Mesendoderm (in vitro differentiated cells): ENCODE measurements around the gene RECQL5.
A peak's percentile ranks its signal among the peaks of the same experiment; 100 is the strongest.

Source experiments
- DNase-seq: peaks from one replicate; pipeline ENCODE4 v3.0.0; 2013
- H2AK5ac ChIP-seq: 2 replicates; pipeline ENCODE4 v1.6.1; 2013; ENCODE audit warnings: low read length, inconsistent platforms
- H2BK120ac ChIP-seq: 2 replicates; pipeline ENCODE4 v1.6.1; 2013; ENCODE audit warnings: low read depth, mild to moderate bottlenecking, low read length, moderate library complexity, mixed read lengths
- H2BK15ac ChIP-seq: replicated peaks from 2 replicates; pipeline ENCODE4 v1.6.1; 2013; ENCODE audit warnings: low read depth, mild to moderate bottlenecking, moderate library complexity
- H2BK5ac ChIP-seq: 2 replicates; pipeline ENCODE4 v1.6.1; 2013; ENCODE audit warnings: low read length, inconsistent platforms
- H3K18ac ChIP-seq: 2 replicates; pipeline ENCODE4 v1.6.1; 2013; ENCODE audit warnings: mild to moderate bottlenecking, low read length, mixed read lengths
- H3K23ac ChIP-seq: one replicate; pipeline ENCODE4 v1.6.1; 2013; ENCODE audit warnings: low read length
- H3K27ac ChIP-seq: 2 replicates; pipeline ENCODE4 v1.5.1; 2013; ENCODE audit warnings: low read depth, mild to moderate bottlenecking, inconsistent platforms, low read length, moderate library complexity
- H3K27me3 ChIP-seq: 2 replicates; pipeline ENCODE4 v1.6.1; 2013; ENCODE audit warnings: low read length, control low read depth, mild to moderate bottlenecking, inconsistent platforms; ENCODE audit not compliant: insufficient read depth, poor library complexity
- H3K36me3 ChIP-seq: 2 replicates; pipeline ENCODE4 v1.6.1; 2013; ENCODE audit warnings: low read length, inconsistent platforms; ENCODE audit not compliant: control insufficient read depth, insufficient read depth
- H3K4ac ChIP-seq: one replicate; pipeline ENCODE4 v1.6.1; 2013; ENCODE audit warnings: low read depth, mild to moderate bottlenecking, low read length, moderate library complexity
- H3K4me1 ChIP-seq: 2 replicates; pipeline ENCODE4 v1.6.1; 2013; ENCODE audit warnings: low read depth, low read length, inconsistent platforms; ENCODE audit not compliant: control insufficient read depth
- H3K4me2 ChIP-seq: 2 replicates; pipeline ENCODE4 v1.6.1; 2013; ENCODE audit warnings: low read length
- H3K4me3 ChIP-seq: 2 replicates; pipeline ENCODE4 v1.5.1; 2013; ENCODE audit warnings: mild to moderate bottlenecking, low read length
- H3K56ac ChIP-seq: one replicate; pipeline ENCODE4 v1.6.1; 2013; ENCODE audit warnings: low read length
- H3K79me1 ChIP-seq: 2 replicates; pipeline ENCODE4 v1.6.1; 2013; ENCODE audit warnings: low read length, inconsistent platforms
- H3K79me2 ChIP-seq: 2 replicates; pipeline ENCODE4 v1.6.1; 2013; ENCODE audit warnings: mild to moderate bottlenecking, low read length; ENCODE audit not compliant: control insufficient read depth, insufficient read depth
- H3K9ac ChIP-seq: 2 replicates; pipeline ENCODE4 v1.6.1; 2013; ENCODE audit warnings: low read length, inconsistent platforms
- H4K5ac ChIP-seq: one replicate; pipeline ENCODE4 v1.6.1; 2013; ENCODE audit warnings: low read length
- H4K8ac ChIP-seq: one replicate; pipeline ENCODE4 v1.6.1; 2013; ENCODE audit warnings: low read depth, mild to moderate bottlenecking, control low read depth, low read length, moderate library complexity
- WGBS: extraction: QIAGEN DNeasy Blood & Tissue Kit; methylation state at CpG from one replicate; pipeline ENCODE4 v1.1.7; 2013; ENCODE audit warnings: low lambda C conversion rate, missing lambda C conversion rate; ENCODE audit not compliant: insufficient coverage; ENCODE audit errors: extremely low coverage; 5-methylcytosine and 5-hydroxymethylcytosine counted together

Gene RECQL5

GRCh38 chr17:75633486-75634375 lies 33.2 kb downstream of the RECQL5 start:
- Histone ChIP-seq H3K18ac (no peak overlapping the region), H2BK5ac (no peak overlapping the region), H3K4ac (no peak overlapping the region), H3K36me3 (no peaks in the 10 kb centered on the region), H3K4me1 (peaks cover 3% of the 10 kb centered on the region), H3K4me3 (no peak overlapping the region), H2AK5ac (no peak overlapping the region), H3K79me2 (no peaks in the 10 kb centered on the region), H3K4me2 (no peak overlapping the region), H3K56ac (peak overlapping the region; percentile 3), H3K23ac (no peak overlapping the region), H2BK120ac (no peak overlapping the region), H3K9ac (peak overlapping the region; percentile 5), H4K8ac (no peak overlapping the region), H3K27me3 (no peaks in the 10 kb centered on the region), H3K27ac (no peak overlapping the region), H4K5ac (no peak overlapping the region), H3K79me1 (no peaks in the 10 kb centered on the region), H2BK15ac (no peak overlapping the region)
- peak; percentile 97 for DNase-seq
- no CpG with 5 or more reads among the region's 27 CpGs for WGBS

- Histone ChIP-seq H2AK5ac (no peak within 1 kb of the TSS), H3K27me3 (no peaks in the 10 kb centered on the region), H4K5ac (no peak within 1 kb of the TSS), H4K8ac (no peak within 1 kb of the TSS), H2BK120ac (no peak within 1 kb of the TSS), H3K27ac (no peak within 1 kb of the TSS), H3K79me2 (no peaks in the 10 kb centered on the region), H3K4ac (no peak within 1 kb of the TSS), H3K4me2 (no peak within 1 kb of the TSS), H3K9ac (peak within 1 kb of the TSS; percentile 41), H3K4me1 (peaks cover 3% of the 10 kb centered on the region), H2BK15ac (no peak within 1 kb of the TSS), H3K4me3 (no peak within 1 kb of the TSS), H3K56ac (peak within 1 kb of the TSS; percentile 68), H3K18ac (no peak within 1 kb of the TSS), H3K79me1 (no peaks in the 10 kb centered on the region), H2BK5ac (no peak within 1 kb of the TSS), H3K23ac (no peak within 1 kb of the TSS), H3K36me3 (no peaks in the 10 kb centered on the region)
- no CpG with 5 or more reads among the region's 19 CpGs for WGBS
- peak; percentile 87 for DNase-seq
Measured at GRCh38 chr17:75632863-75633485, 34.0 kb downstream of the RECQL5 start, which contains the start of gene SMIM5. Gene SMIM5, plus strand, starts transcription at chr17:75633434. Its CDS starts 6,768 bp downstream, at chr17:75640202.

DNA sequence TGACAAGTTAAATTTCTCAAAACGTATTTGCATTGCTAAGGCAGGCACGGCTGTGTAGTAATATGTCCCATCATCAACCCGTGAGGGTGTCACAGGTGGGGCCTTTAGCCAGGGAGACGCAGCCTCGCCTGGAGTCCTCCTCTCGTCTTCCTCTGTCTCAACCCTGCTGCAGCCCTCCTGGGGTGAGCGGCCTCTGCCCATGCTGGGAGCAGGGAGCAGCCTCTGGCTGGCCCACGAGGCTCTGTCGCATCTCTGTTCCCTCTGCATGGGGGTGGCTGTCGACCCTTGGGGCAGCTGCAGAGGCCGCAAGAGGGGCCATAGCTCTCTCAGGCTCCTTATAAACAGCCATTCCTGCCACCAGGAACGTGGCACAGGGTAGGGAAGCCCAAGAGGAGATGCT lies 34.5 kb downstream of the RECQL5 start:
- Histone ChIP-seq H3K18ac (no peak overlapping the region), H3K4me1 (peaks cover 3% of the 10 kb centered on the region), H2BK15ac (no peak overlapping the region), H3K4ac (no peak overlapping the region), H3K27ac (no peak overlapping the region), H3K4me2 (no peak overlapping the region), H4K5ac (no peak overlapping the region), H3K27me3 (no peaks in the 10 kb centered on the region), H3K79me1 (no peaks in the 10 kb centered on the region), H3K79me2 (no peaks in the 10 kb centered on the region), H3K56ac (no peak overlapping the region), H2BK5ac (no peak overlapping the region), H3K9ac (no peak overlapping the region), H4K8ac (no peak overlapping the region), H3K4me3 (no peak overlapping the region), H3K23ac (no peak overlapping the region), H2AK5ac (no peak overlapping the region), H3K36me3 (no peaks in the 10 kb centered on the region), H2BK120ac (no peak overlapping the region)
- WGBS, result no CpG with 5 or more reads among the region's 12 CpGs
- no peak for DNase-seq

DNA sequence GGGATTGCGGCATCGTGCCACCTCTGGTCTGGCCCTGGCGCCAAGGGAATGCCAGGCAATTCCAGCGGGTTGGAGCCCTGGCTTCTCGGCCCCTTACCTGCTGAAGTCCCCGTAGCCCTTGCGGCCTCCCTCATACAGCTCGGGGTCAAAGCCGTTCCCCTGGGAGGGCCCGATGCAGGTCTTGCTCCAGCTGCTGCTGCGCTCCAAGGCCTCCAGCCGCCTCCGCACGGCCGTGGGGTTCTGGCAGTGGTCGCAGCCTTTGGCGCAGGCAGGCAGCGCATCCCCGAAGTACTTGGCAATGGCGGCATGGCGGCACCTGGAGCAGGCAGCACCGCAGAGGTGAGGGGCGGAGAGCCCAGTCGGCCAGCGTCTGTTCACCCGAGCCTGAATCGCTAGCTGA lies 35.6 kb downstream of the RECQL5 start:
- H3K27ac ChIP-seq, result no peak overlapping the region
- no peak overlapping the region for H2AK5ac ChIP-seq
- no peak overlapping the region for H3K4me3 ChIP-seq
- H3K4me2 ChIP-seq, result no peak overlapping the region
- H3K9ac ChIP-seq, result no peak overlapping the region
- H2BK5ac ChIP-seq, result no peak overlapping the region
- no peak overlapping the region for H3K18ac ChIP-seq
- WGBS, result no CpG with 5 or more reads among the region's 27 CpGs
- H3K36me3 ChIP-seq, result no peaks in the 10 kb centered on the region
- H3K4ac ChIP-seq, result no peak overlapping the region
- peaks cover 3% of the 10 kb centered on the region for H3K4me1 ChIP-seq
- no peak for DNase-seq
- no peak overlapping the region for H4K8ac ChIP-seq
- no peak overlapping the region for H2BK120ac ChIP-seq
- no peaks in the 10 kb centered on the region for H3K27me3 ChIP-seq
- H3K23ac ChIP-seq, result no peak overlapping the region
- H4K5ac ChIP-seq, result no peak overlapping the region
- no peaks in the 10 kb centered on the region for H3K79me2 ChIP-seq
- no peak overlapping the region for H3K56ac ChIP-seq
- no peaks in the 10 kb centered on the region for H3K79me1 ChIP-seq
- no peak overlapping the region for H2BK15ac ChIP-seq

DNA sequence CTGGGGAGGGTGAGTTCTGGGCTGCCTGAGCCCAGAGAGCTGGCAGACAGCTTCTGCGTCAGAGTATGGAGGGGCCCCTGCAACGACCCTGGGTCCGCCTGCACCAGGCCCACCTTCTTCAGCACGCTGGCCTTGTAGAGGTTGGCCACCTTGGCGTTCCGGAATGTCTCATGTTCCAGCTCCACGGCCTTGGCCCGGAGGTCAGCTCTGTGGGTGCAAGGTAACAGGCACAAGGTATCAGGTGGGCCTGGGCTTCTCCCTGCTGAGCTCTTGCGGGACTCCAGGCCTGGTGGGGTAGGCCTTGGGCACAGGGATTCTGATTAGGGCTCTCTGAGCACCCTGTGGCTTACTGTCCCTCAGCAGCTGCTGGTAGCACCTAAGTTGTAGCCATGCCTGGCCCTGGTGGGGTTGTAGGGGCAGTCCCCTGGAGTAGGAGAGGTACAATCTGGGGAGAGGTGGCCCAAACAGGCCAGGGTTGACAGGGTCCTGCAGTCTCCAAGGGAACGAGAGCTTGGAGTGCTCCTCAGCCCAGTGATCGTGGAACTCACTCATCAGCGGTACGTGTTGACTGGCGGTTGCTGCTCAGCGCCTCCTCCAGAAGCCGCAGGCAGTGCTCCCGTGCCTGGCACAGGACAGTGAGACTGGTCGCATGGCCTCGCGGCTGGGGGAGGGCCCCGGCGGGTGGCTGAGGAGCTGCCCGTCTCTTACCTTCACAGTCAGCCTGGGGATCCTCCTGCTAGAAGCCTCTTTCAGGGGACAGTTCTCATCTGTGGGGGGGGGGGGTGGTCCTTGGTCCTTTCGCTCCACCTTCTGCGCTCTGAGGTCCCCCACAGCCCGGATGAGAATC lies 36.7 kb downstream of the RECQL5 start:
- Histone ChIP-seq H3K79me2 (no peaks in the 10 kb centered on the region), H2AK5ac (no peak overlapping the region), H3K9ac (no peak overlapping the region), H3K36me3 (no peaks in the 10 kb centered on the region), H4K8ac (no peak overlapping the region), H3K4me1 (peaks cover 3% of the 10 kb centered on the region), H3K79me1 (no peaks in the 10 kb centered on the region), H3K27ac (no peak overlapping the region), H3K4ac (no peak overlapping the region), H3K4me2 (no peak overlapping the region), H2BK15ac (no peak overlapping the region), H3K27me3 (no peaks in the 10 kb centered on the region), H3K18ac (no peak overlapping the region), H3K56ac (no peak overlapping the region), H3K23ac (no peak overlapping the region), H2BK120ac (no peak overlapping the region), H2BK5ac (no peak overlapping the region), H4K5ac (no peak overlapping the region), H3K4me3 (no peak overlapping the region)
- no peak for DNase-seq
- WGBS, result no CpG with 5 or more reads among the region's 26 CpGs
